Dendritic cell treated with granulocyte-macrophage colony-stimulating factor and Interleukin-4, amounts not matched to agents 40 ng/mL and 50 ng/mL, for 4 days (primary cell): ENCODE measurements around the gene THAP4.
"Not testable (repeated sequence)": the region's sequence is repeated elsewhere in the genome, so short reads cannot be mapped to it uniquely, and the experiment has no call there.

Source experiments
- H3K27ac Mint-ChIP-seq: one replicate; pipeline ENCODE4 v1.8.0; 2022; ENCODE audit warnings: mild to moderate bottlenecking, mixed read lengths
- H3K27me3 Mint-ChIP-seq: one replicate; pipeline ENCODE4 v1.8.0; 2022; ENCODE audit warnings: mild to moderate bottlenecking, mixed read lengths
- H3K36me3 Mint-ChIP-seq: one replicate; pipeline ENCODE4 v1.8.0; 2022; ENCODE audit warnings: low read depth, mixed read lengths
- H3K4me1 Mint-ChIP-seq: one replicate; pipeline ENCODE4 v1.8.0; 2022; ENCODE audit warnings: low read depth, mixed read lengths
- H3K4me3 Mint-ChIP-seq: one replicate; pipeline ENCODE4 v1.8.0; 2022; ENCODE audit warnings: mild to moderate bottlenecking, moderate library complexity, mixed read lengths
- H3K9me3 Mint-ChIP-seq: one replicate; pipeline ENCODE4 v1.8.0; 2022; ENCODE audit warnings: mixed read lengths
- intact Hi-C: fragments of 100-400 bp; cut with micrococcal nuclease; formaldehyde crosslinking; loops from one replicate; pipeline ENCODE4 v1.15.0; 2022

Gene THAP4

DNA sequence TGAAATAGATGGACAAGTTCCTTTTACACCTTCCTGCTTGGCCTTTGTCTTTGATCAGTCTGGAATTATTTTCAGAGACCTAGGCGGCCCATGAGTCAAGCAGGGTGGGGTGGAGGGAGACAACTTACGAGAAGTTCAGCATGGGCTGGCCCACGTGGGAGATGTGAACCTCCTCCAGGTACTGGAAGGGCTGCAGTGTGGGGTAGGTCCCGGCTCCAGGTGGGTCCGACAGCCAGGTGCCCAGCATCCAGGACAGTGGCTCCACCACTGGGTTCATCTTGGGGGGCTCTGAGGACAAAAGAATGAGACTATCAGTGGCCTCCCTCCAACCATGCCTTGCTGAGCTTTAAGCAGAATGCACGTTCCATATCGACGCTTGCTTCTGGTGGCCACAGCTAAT is 30.8 kb downstream of the THAP4 start:
- Mint-ChIP-seq H3K4me3 (no peak overlapping the region), H3K27me3 (peaks cover 5% of the 10 kb centered on the region), H3K9me3 (no peaks in the 10 kb centered on the region), H3K27ac (no peak overlapping the region), H3K36me3 (peaks cover 45% of the 10 kb centered on the region), H3K4me1 (peaks cover 17% of the 10 kb centered on the region)
- intact Hi-C loops, result no loop called here

DNA sequence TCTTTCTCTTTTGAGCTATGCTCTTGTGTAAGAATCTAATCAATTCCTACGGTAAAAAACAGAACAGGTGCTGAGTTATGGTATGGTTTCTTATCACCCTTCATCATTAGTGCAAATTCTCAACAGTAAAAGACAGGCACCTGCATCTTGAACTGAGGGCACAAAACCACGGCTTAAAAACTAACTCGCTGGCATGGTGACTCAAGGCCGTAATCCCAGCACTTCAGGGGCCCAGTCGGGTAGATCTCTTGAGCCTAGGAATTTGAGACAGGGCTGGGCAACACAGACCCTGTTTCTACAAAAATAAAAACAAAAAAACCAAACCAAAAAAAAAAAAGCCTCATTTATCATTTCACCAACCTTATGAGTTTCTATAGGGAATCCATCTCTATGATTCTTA is 33.3 kb downstream of the THAP4 start:
- no peaks in the 10 kb centered on the region for H3K9me3 Mint-ChIP-seq
- H3K4me1 Mint-ChIP-seq, result peaks cover 4% of the 10 kb centered on the region
- intact Hi-C loops, result no loop called here
- no peak overlapping the region for H3K27ac Mint-ChIP-seq
- no peak overlapping the region for H3K4me3 Mint-ChIP-seq
- H3K27me3 Mint-ChIP-seq, result peaks cover under 1% of the 10 kb centered on the region
- H3K36me3 Mint-ChIP-seq, result peaks cover 42% of the 10 kb centered on the region

DNA sequence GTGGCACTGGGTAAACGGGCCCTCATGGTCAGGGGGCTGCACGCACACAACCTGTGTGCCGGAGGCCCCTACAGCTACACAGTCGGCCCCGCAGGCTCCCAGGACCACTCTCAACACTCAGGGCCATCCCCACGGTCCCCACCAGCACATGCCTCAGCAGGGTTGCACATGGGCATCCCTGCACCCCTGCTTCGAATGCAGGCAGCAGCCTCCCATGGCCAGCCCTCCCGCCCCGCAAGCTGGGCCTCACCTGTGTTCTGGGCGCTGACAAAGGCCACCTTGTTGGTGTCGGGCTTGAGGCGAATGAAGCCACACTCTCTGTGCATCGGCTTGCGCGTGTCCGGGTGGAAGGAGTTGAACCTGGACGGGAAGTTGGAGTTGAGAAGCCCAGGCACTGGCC is 34.2 kb downstream of the THAP4 start:
- Mint-ChIP-seq H3K27ac (no peak overlapping the region), H3K27me3 (no peaks in the 10 kb centered on the region), H3K4me3 (no peak overlapping the region), H3K4me1 (no peaks in the 10 kb centered on the region), H3K36me3 (peaks cover 32% of the 10 kb centered on the region), H3K9me3 (no peaks in the 10 kb centered on the region)
- intact Hi-C loops, result no loop called here

- intact Hi-C loops, result no loop called here
- H3K27ac Mint-ChIP-seq, result no peak overlapping the region
- H3K4me1 Mint-ChIP-seq, result no peaks in the 10 kb centered on the region
- no peak overlapping the region for H3K4me3 Mint-ChIP-seq
- H3K36me3 Mint-ChIP-seq, result peaks cover 24% of the 10 kb centered on the region
- H3K9me3 Mint-ChIP-seq, result no peaks in the 10 kb centered on the region
- no peaks in the 10 kb centered on the region for H3K27me3 Mint-ChIP-seq
Observed at GRCh38 chr2:241601841-241602240, 35.1 kb downstream of the THAP4 start.

DNA sequence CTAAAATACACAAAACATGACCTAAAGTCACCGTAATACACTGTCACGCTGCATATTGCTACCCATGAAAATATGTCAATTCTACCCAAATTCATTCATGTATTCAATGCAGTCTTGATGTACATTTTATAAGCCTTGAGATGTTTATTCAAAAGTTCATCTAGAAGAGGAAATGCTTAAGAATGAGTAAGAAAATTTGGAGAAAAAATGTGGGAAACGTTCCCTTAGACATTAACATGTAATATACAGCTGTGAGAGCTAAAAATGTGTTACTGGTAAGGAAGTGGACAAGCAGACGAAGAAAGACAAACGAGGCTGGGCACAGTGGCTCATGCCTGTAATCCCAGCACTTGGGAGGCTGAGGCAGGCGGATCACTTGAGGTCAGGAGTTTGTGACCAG is 37.3 kb downstream of the THAP4 start:
- Mint-ChIP-seq H3K4me1 (no peaks in the 10 kb centered on the region), H3K27me3 (no peaks in the 10 kb centered on the region), H3K4me3 (no peak overlapping the region), H3K27ac (no peak overlapping the region), H3K9me3 (no peaks in the 10 kb centered on the region), H3K36me3 (peaks cover 1% of the 10 kb centered on the region)
- intact Hi-C loops, result no loop called here

DNA sequence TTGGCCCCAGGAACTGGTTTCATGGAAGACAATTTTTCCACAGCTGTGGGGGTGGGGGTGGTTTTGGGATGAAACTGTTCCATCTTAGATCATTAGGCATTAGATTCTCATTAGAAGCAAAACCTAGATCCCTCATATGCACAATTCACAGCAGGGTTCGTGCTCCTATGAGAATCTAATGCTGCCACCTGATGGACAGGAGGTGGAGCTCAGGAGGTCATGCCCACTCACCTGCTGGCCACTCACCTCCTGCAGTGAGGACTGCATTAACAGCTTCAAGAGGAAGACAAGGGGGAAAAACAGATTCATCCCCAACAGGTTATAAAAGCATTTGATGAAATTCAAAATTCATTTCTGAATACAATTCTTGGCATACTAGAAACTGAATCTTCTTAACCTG is 38.5 kb downstream of the THAP4 start:
- H3K9me3 Mint-ChIP-seq, result no peaks in the 10 kb centered on the region
- no peaks in the 10 kb centered on the region for H3K27me3 Mint-ChIP-seq
- intact Hi-C loops, result no loop called here
- H3K4me1 Mint-ChIP-seq, result no peaks in the 10 kb centered on the region
- no peak overlapping the region for H3K27ac Mint-ChIP-seq
- no peaks in the 10 kb centered on the region for H3K36me3 Mint-ChIP-seq
- no peak overlapping the region for H3K4me3 Mint-ChIP-seq

- Mint-ChIP-seq H3K9me3 (no peaks in the 10 kb centered on the region), H3K36me3 (no peaks in the 10 kb centered on the region)
- intact Hi-C loops, result no loop called here
Observed at GRCh38 chr2:241598061-241598460, 38.9 kb downstream of the THAP4 start.

GRCh38 chr2:241597561-241597960 is 39.4 kb downstream of the THAP4 start:
- no peak overlapping the region for H3K4me3 Mint-ChIP-seq
- no peaks in the 10 kb centered on the region for H3K36me3 Mint-ChIP-seq
- no peaks in the 10 kb centered on the region for H3K9me3 Mint-ChIP-seq
- H3K27ac Mint-ChIP-seq, result no peak overlapping the region
- no peaks in the 10 kb centered on the region for H3K4me1 Mint-ChIP-seq
- H3K27me3 Mint-ChIP-seq, result no peaks in the 10 kb centered on the region
- intact Hi-C loops, result no loop called here

More at GRCh38 chr2:241598061-241598460, 38.9 kb downstream of the THAP4 start:
- no peaks in the 10 kb centered on the region for H3K4me1 Mint-ChIP-seq
- no peak overlapping the region for H3K4me3 Mint-ChIP-seq
- no peaks in the 10 kb centered on the region for H3K27me3 Mint-ChIP-seq
- no peak overlapping the region for H3K27ac Mint-ChIP-seq

- Mint-ChIP-seq H3K27me3 (no peaks in the 10 kb centered on the region), H3K4me3 (no peak overlapping the region), H3K9me3 (no peaks in the 10 kb centered on the region), H3K36me3 (no peaks in the 10 kb centered on the region), H3K4me1 (no peaks in the 10 kb centered on the region), H3K27ac (no peak overlapping the region)
- intact Hi-C loops, result no loop called here
Observed at GRCh38 chr2:241595600-241596140, 41.3 kb downstream of the THAP4 start.

- no peaks in the 10 kb centered on the region for H3K4me1 Mint-ChIP-seq
- intact Hi-C loops, result no loop called here
- no peaks in the 10 kb centered on the region for H3K36me3 Mint-ChIP-seq
- H3K27me3 Mint-ChIP-seq, result no peaks in the 10 kb centered on the region
- no peaks in the 10 kb centered on the region for H3K9me3 Mint-ChIP-seq
- H3K27ac Mint-ChIP-seq, result no peak overlapping the region
- H3K4me3 Mint-ChIP-seq, result no peak overlapping the region
Observed at GRCh38 chr2:241593271-241593670, 43.7 kb downstream of the THAP4 start.

GRCh38 chr2:241592126-241592845 is 44.7 kb downstream of the THAP4 start:
- intact Hi-C loops, result no loop called here
- Mint-ChIP-seq H3K4me3 (no peak overlapping the region), H3K9me3 (no peaks in the 10 kb centered on the region), H3K27me3 (no peaks in the 10 kb centered on the region), H3K4me1 (no peaks in the 10 kb centered on the region), H3K36me3 (no peaks in the 10 kb centered on the region), H3K27ac (no peak overlapping the region)

GRCh38 chr2:241590496-241591455 is 46.2 kb downstream of the THAP4 start:
- intact Hi-C loops, H3K4me3 Mint-ChIP-seq, H3K9me3 Mint-ChIP-seq, H3K27ac Mint-ChIP-seq, H3K4me1 Mint-ChIP-seq, H3K36me3 Mint-ChIP-seq, H3K27me3 Mint-ChIP-seq: not testable (repeated sequence)

- H3K4me3 Mint-ChIP-seq, H3K36me3 Mint-ChIP-seq, H3K27ac Mint-ChIP-seq, H3K9me3 Mint-ChIP-seq, H3K4me1 Mint-ChIP-seq, intact Hi-C loops, H3K27me3 Mint-ChIP-seq: not testable (repeated sequence)
Observed at GRCh38 chr2:241589863-241590262, 47.1 kb downstream of the THAP4 start.

GRCh38 chr2:241586564-241587264 is 50.2 kb downstream of the THAP4 start:
- no peak overlapping the region for H3K4me3 Mint-ChIP-seq
- H3K4me1 Mint-ChIP-seq, result no peaks in the 10 kb centered on the region
- no peaks in the 10 kb centered on the region for H3K36me3 Mint-ChIP-seq
- intact Hi-C loops, result no loop called here
- no peaks in the 10 kb centered on the region for H3K27me3 Mint-ChIP-seq
- H3K27ac Mint-ChIP-seq, result no peak overlapping the region
- H3K9me3 Mint-ChIP-seq, result peaks cover 33% of the 10 kb centered on the region
